SU-DHL-6 (cell line): ENCODE data around the gene RIPPLY2.

ENCODE experiments used
- H2AFZ ChIP-seq: fragments of 200-600 bp; sonication (generic); 2 replicates; pipeline ENCODE4 v1.6.1; 2014; ENCODE audit warnings: low read depth, mild to moderate bottlenecking, moderate library complexity, mixed read lengths, antibody characterized with exemption, low read length; ENCODE audit not compliant: severe bottlenecking
- H3F3A ChIP-seq: fragments of 200-600 bp; shearing (Covaris generic); 2 replicates; pipeline ENCODE4 v1.6.0; 2016; ENCODE audit warnings: antibody characterized with exemption, mild to moderate bottlenecking; ENCODE audit not compliant: insufficient read depth
- H3K27ac ChIP-seq: fragments of 200-600 bp; sonication (generic); 2 replicates; pipeline ENCODE4 v1.5.1; 2016; ENCODE audit warnings: low read depth, mild to moderate bottlenecking, low read length, moderate library complexity, mixed read lengths
- H3K27me3 ChIP-seq: fragments of 200-600 bp; sonication (generic), shearing (Covaris generic); 2 replicates; pipeline ENCODE4 v1.6.0; 2014; ENCODE audit warnings: mild to moderate bottlenecking, low read length
- H3K36me3 ChIP-seq: fragments of 200-600 bp; sonication (generic); 2 replicates; pipeline ENCODE4 v1.6.1; 2014; ENCODE audit warnings: mild to moderate bottlenecking, low read length, mixed read lengths
- H3K4me2 ChIP-seq: fragments of 300-600, 200-600 bp; shearing (Covaris generic), sonication (generic); 2 replicates; pipeline ENCODE4 v1.6.0; 2014; ENCODE audit warnings: low read length, low read depth, mild to moderate bottlenecking; ENCODE audit not compliant: poor library complexity, severe bottlenecking
- H3K4me3 ChIP-seq: fragments of 200-600 bp; sonication (generic); 2 replicates; pipeline ENCODE4 v1.5.1; 2014; ENCODE audit warnings: antibody characterized with exemption, low read length, mild to moderate bottlenecking, mixed read lengths; ENCODE audit not compliant: insufficient read depth, poor library complexity, severe bottlenecking
- H3K79me2 ChIP-seq: fragments of 200-600 bp; sonication (generic); 2 replicates; pipeline ENCODE4 v1.6.1; 2014; ENCODE audit warnings: mild to moderate bottlenecking, low read length, moderate library complexity; ENCODE audit not compliant: insufficient read depth
- H3K9ac ChIP-seq: fragments of 200-600 bp; sonication (generic); 2 replicates; pipeline ENCODE4 v1.7.0; 2014; ENCODE audit warnings: mild to moderate bottlenecking, low read length
- H3K9me2 ChIP-seq: fragments of 200-600 bp; sonication (generic); replicated peaks from 2 replicates; pipeline ENCODE4 v1.6.1; 2014; ENCODE audit warnings: low read length; ENCODE audit not compliant: insufficient read depth
- H3K9me3 ChIP-seq: fragments of 200-600 bp; sonication (generic); 2 replicates; pipeline ENCODE4 v1.6.1; 2014; ENCODE audit warnings: low read length, mixed read lengths; ENCODE audit not compliant: insufficient read depth
- H4K20me1 ChIP-seq: fragments of 200-600 bp; sonication (generic); 2 replicates; pipeline ENCODE4 v1.6.1; 2014; ENCODE audit warnings: low read depth, mild to moderate bottlenecking, antibody characterized with exemption, low read length, moderate library complexity, mixed read lengths
- EZH2phosphoT487 ChIP-seq: fragments of 200-600 bp; sonication (generic), shearing (Covaris generic); conservative IDR thresholded peaks from 2 replicates; pipeline ENCODE4 v1.6.1; 2018; ENCODE audit warnings: mild to moderate bottlenecking, antibody characterized with exemption, low read length, moderate library complexity, mixed read lengths
- TF ChIP-seq, protein P1 (sequence below): fragments of 200-600 bp; sonication (generic); IDR thresholded peaks from one replicate; pipeline ENCODE4 v1.5.1; 2017; ENCODE audit warnings: antibody characterized with exemption, mild to moderate bottlenecking, low read length, moderate library complexity; ENCODE audit not compliant: insufficient read depth, poor library complexity, severe bottlenecking

Gene RIPPLY2

DNA sequence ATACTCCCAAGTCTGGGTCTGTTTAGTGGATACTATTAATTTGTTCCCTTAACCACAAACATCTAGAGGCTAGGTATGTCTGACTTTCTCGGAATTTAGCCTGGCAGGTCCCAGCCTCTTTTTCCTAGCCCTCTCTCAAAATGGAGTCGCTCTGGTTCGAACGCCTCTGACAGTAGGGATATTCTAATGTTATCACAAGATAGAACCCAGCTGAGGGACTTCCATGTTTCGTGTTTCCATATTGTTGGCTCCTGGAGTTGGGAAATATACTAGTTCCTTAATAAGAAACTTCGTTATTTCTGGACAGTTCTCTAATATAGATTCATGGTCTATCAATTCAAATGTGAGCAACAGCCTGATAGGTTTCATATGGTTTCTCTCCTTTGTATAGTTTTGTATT, 22.7 kb downstream of the RIPPLY2 start:
- no peak overlapping the region for H3K9ac ChIP-seq
- no peak for TF ChIP-seq EZH2phosphoT487
- TF ChIP-seq, protein P1, sequence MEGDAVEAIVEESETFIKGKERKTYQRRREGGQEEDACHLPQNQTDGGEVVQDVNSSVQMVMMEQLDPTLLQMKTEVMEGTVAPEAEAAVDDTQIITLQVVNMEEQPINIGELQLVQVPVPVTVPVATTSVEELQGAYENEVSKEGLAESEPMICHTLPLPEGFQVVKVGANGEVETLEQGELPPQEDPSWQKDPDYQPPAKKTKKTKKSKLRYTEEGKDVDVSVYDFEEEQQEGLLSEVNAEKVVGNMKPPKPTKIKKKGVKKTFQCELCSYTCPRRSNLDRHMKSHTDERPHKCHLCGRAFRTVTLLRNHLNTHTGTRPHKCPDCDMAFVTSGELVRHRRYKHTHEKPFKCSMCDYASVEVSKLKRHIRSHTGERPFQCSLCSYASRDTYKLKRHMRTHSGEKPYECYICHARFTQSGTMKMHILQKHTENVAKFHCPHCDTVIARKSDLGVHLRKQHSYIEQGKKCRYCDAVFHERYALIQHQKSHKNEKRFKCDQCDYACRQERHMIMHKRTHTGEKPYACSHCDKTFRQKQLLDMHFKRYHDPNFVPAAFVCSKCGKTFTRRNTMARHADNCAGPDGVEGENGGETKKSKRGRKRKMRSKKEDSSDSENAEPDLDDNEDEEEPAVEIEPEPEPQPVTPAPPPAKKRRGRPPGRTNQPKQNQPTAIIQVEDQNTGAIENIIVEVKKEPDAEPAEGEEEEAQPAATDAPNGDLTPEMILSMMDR, result no peak
- H3K27ac ChIP-seq, result no peak overlapping the region
- no peaks in the 10 kb centered on the region for H3F3A ChIP-seq
- H3K36me3 ChIP-seq, result peaks cover 6% of the 10 kb centered on the region; the same call in 1 of the 2 replicates
- no peaks in the 10 kb centered on the region for H3K9me2 ChIP-seq
- H3K4me2 ChIP-seq, result no peak overlapping the region
- H3K4me3 ChIP-seq, result no peak overlapping the region
- peaks cover 8% of the 10 kb centered on the region for H4K20me1 ChIP-seq
- H2AFZ ChIP-seq, result no peak overlapping the region
- peaks cover 89% of the 10 kb centered on the region for H3K79me2 ChIP-seq
- H3K9me3 ChIP-seq, result no peaks in the 10 kb centered on the region
- H3K27me3 ChIP-seq, result no peaks in the 10 kb centered on the region

DNA sequence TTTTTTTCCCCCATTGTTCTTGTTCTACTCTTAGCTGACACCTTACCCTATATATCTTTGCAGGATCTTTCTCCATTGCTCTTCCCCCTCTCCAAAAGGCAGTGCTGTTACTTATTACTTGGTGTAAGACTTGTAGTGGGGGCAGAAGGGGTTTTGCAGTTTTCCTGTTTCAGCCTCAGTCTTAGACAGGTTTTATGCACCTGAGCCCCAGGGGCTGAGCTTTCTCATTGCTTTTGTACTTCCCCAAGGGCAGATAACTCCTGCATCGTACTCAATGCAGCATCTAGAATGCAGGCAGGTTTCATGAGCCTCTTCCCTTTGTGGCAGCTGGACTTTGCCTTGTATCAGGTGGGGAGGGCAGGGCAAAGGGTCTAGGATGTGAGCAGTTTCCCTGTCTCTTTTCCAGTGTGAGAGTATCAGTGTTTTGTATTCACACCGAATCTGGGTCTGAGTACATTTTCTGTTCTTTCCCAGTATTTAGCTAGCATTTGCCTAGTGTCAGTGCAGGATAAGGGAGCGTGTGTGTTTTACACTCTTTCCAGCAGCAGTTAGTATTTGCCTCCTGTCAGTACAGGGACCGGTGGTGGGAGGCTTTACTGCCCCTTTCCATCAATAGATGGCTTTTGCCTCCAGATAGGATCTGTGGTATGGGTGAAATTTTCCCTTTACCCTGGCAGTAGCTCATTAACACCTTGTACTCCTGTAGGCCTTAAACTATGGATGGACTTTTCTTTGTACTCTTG, 25.9 kb downstream of the RIPPLY2 start:
- TF ChIP-seq EZH2phosphoT487, result no peak
- TF ChIP-seq, protein P1, result no peak
- no peaks in the 10 kb centered on the region for H3K9me3 ChIP-seq
- H3K4me3 ChIP-seq, result no peak overlapping the region
- peaks cover 14% of the 10 kb centered on the region; the same call in 1 of the 2 replicates for H3F3A ChIP-seq
- H3K4me2 ChIP-seq, result no peak overlapping the region
- H3K27ac ChIP-seq, result no peak overlapping the region
- H3K9me2 ChIP-seq, result no peaks in the 10 kb centered on the region
- no peaks in the 10 kb centered on the region for H3K27me3 ChIP-seq
- peaks cover 19% of the 10 kb centered on the region for H4K20me1 ChIP-seq
- no peak overlapping the region for H3K9ac ChIP-seq
- H3K36me3 ChIP-seq, result no peaks in the 10 kb centered on the region
- no peak overlapping the region for H2AFZ ChIP-seq
- H3K79me2 ChIP-seq, result peaks cover 89% of the 10 kb centered on the region

DNA sequence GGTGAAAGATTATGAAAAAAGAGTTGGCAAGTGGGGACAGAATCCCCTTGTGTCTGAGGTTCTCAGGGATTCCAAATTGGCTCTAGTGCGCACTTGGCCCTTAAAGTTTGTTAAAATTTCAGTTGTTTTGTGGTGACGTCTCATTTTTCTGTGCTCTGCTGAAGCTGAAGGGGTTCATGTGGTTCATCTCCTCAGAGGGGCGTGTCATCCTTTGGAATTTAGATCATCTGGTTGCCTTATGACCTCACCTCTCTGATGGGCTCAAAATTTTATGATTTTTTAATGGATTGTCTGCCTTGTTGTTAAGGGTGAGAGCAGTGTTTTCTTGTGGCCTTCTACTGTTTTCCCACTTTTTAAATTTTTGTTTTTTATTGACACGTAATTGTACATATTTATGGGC, 26.6 kb downstream of the RIPPLY2 start:
- Histone ChIP-seq H3K9ac (no peak overlapping the region), H3K9me3 (no peaks in the 10 kb centered on the region), H3F3A (peaks cover 14% of the 10 kb centered on the region; the same call in 1 of the 2 replicates), H3K4me3 (no peak overlapping the region), H3K9me2 (no peaks in the 10 kb centered on the region), H3K4me2 (no peak overlapping the region), H3K27ac (no peak overlapping the region), H3K36me3 (no peaks in the 10 kb centered on the region), H2AFZ (no peak overlapping the region), H3K79me2 (peaks cover 86% of the 10 kb centered on the region), H3K27me3 (no peaks in the 10 kb centered on the region), H4K20me1 (peaks cover 25% of the 10 kb centered on the region)
- TF ChIP-seq EZH2phosphoT487, result no peak
- TF ChIP-seq, protein P1, result no peak
